Osteocyte (in vitro differentiated cells): ENCODE results near the gene CPA2. TPM values are rescaled to one million over a fixed set of nuclear protein-coding genes. Genes with fewer than 3 reads are reported as not detected.
"Not testable (repeated sequence)": the region's sequence is repeated elsewhere in the genome, so short reads cannot be mapped to it uniquely, and the experiment has no call there.

Experiments used
- DNase-seq: peaks from one replicate; pipeline ENCODE4 v3.0.0; 2021; ENCODE audit warnings: mixed read lengths; ENCODE audit not compliant: unreplicated experiment; ENCODE audit errors: extremely low spot score
- H3K27ac Mint-ChIP-seq: one replicate; pipeline ENCODE4 v1.8.0; 2021; ENCODE audit warnings: mild to moderate bottlenecking, mixed read lengths; ENCODE audit not compliant: unreplicated experiment
- H3K27me3 Mint-ChIP-seq: one replicate; pipeline ENCODE4 v1.8.0; 2021; ENCODE audit warnings: mixed read lengths; ENCODE audit not compliant: unreplicated experiment
- H3K36me3 Mint-ChIP-seq: one replicate; pipeline ENCODE4 v1.8.0; 2021; ENCODE audit warnings: mixed read lengths; ENCODE audit not compliant: unreplicated experiment
- H3K4me1 Mint-ChIP-seq: one replicate; pipeline ENCODE4 v1.8.0; 2021; ENCODE audit warnings: mixed read lengths; ENCODE audit not compliant: unreplicated experiment
- H3K4me3 Mint-ChIP-seq: one replicate; pipeline ENCODE4 v1.8.0; 2021; ENCODE audit warnings: mild to moderate bottlenecking, moderate library complexity, mixed read lengths; ENCODE audit not compliant: unreplicated experiment
- H3K9me3 Mint-ChIP-seq: one replicate; pipeline ENCODE4 v1.8.0; 2021; ENCODE audit warnings: mixed read lengths; ENCODE audit not compliant: unreplicated experiment
- CTCF ChIP-seq: fragments of 200-600 bp; sonication (generic); IDR thresholded peaks from 2 replicates; pipeline ENCODE4 v1.5.0; 2021; ENCODE audit warnings: antibody characterized with exemption, mild to moderate bottlenecking, moderate library complexity
- total RNA-seq: library from RNA; stranded (reverse); gene quantifications from 2 replicates; pipeline ENCODE4 v1.2.1, GENCODE V29; 2021

CPA2 gene
- total RNA-seq, 1 donor from 2014 or later, result not detected

GRCh38 chr7:130231792-130232191 lies 34.9 kb upstream of the CPA2 start:
- no peak for TF ChIP-seq CTCF
- H3K9me3 Mint-ChIP-seq, result no peaks in the 10 kb centered on the region
- H3K27me3 Mint-ChIP-seq, result no peaks in the 10 kb centered on the region
- H3K36me3 Mint-ChIP-seq, result no peaks in the 10 kb centered on the region
- H3K4me3 Mint-ChIP-seq, result no peak overlapping the region
- H3K4me1 Mint-ChIP-seq, result peaks cover 13% of the 10 kb centered on the region
- no peak for DNase-seq
- H3K27ac Mint-ChIP-seq, result no peak overlapping the region

GRCh38 chr7:130232209-130232608 lies 34.5 kb upstream of the CPA2 start:
- DNase-seq, result no peak
- H3K4me3 Mint-ChIP-seq, result no peak overlapping the region
- H3K27ac Mint-ChIP-seq, result no peak overlapping the region
- no peak for TF ChIP-seq CTCF
- H3K27me3 Mint-ChIP-seq, result no peaks in the 10 kb centered on the region
- no peaks in the 10 kb centered on the region for H3K9me3 Mint-ChIP-seq
- H3K4me1 Mint-ChIP-seq, result peaks cover 13% of the 10 kb centered on the region
- H3K36me3 Mint-ChIP-seq, result no peaks in the 10 kb centered on the region

GRCh38 chr7:130234078-130234477 lies 32.6 kb upstream of the CPA2 start:
- no peak for DNase-seq
- no peak overlapping the region for H3K4me3 Mint-ChIP-seq
- H3K27me3 Mint-ChIP-seq, result no peaks in the 10 kb centered on the region
- no peaks in the 10 kb centered on the region for H3K9me3 Mint-ChIP-seq
- no peak for TF ChIP-seq CTCF
- no peaks in the 10 kb centered on the region for H3K36me3 Mint-ChIP-seq
- peaks cover 13% of the 10 kb centered on the region for H3K4me1 Mint-ChIP-seq
- no peak overlapping the region for H3K27ac Mint-ChIP-seq

- H3K4me1 Mint-ChIP-seq, result peaks cover 11% of the 10 kb centered on the region
- not testable (repeated sequence) for H3K9me3 Mint-ChIP-seq, H3K27ac Mint-ChIP-seq, H3K4me3 Mint-ChIP-seq, H3K27me3 Mint-ChIP-seq, H3K36me3 Mint-ChIP-seq, DNase-seq
Measured at GRCh38 chr7:130236361-130236760, 30.3 kb upstream of the CPA2 start.

- no peak for DNase-seq
- no peak overlapping the region for H3K27ac Mint-ChIP-seq
Measured at GRCh38 chr7:130240240-130240639, 26.4 kb upstream of the CPA2 start.

More at GRCh38 chr7:130240240-130240639, 26.4 kb upstream of the CPA2 start:
- Mint-ChIP-seq H3K27me3 (no peaks in the 10 kb centered on the region), H3K4me3 (no peak overlapping the region), H3K36me3 (no peaks in the 10 kb centered on the region), H3K4me1 (peaks cover 21% of the 10 kb centered on the region), H3K9me3 (no peaks in the 10 kb centered on the region)
- no peak for TF ChIP-seq CTCF
